HepG2 (cell line): ENCODE measurements around the gene TCF12. TPM values are rescaled to one million over a fixed set of nuclear protein-coding genes. Genes with fewer than 3 reads are reported as not detected.
A peak's percentile ranks its signal among the peaks of the same experiment; 100 is the strongest.

Experiments used
- ATAC-seq: fragments of 200-7000 bp; cut with Tn5 transposase; 3 replicates; pipeline ENCODE4 v1.9.1; 2020; ENCODE audit warnings: mild to moderate bottlenecking, moderate library complexity
- BruUV-seq: library from RNA; stranded (reverse); fragments of 400-500 nt; replicated peaks from 2 replicates; lab custom pipeline; 2021; lab: Mats Ljungman, UMichigan
- CTCF ChIA-PET: fragments of 300-600 bp; formaldehyde crosslinking; extraction: SDS; loops from one replicate; lab custom pipeline; 2021; ENCODE audit warnings: low total read pairs, inconsistent platforms, low intra/inter-chr PET ratio; lab: Yijun Ruan, JAX
- POLR2A ChIA-PET: fragments of 350-600 bp; sonication (Branson Sonifier 250); formaldehyde crosslinking; loops from one replicate; lab custom pipeline; 2020; ENCODE audit warnings: antibody characterized with exemption, inconsistent platforms; lab: Yijun Ruan, JAX
- DNase-seq: peaks from one replicate; pipeline ENCODE4 v3.0.0-alpha.2; 2015; ENCODE audit warnings: low spot score
- FAIRE-seq: peaks from 3 replicates; lab custom pipeline; 2011; peaks lifted over from hg19 to GRCh38; lab: Jason Lieb, UNC
- H2AFZ ChIP-seq: one replicate; pipeline ENCODE4 v1.6.1; 2011; ENCODE audit warnings: low read length, inconsistent platforms
- H3K27ac ChIP-seq: fragments of 300-600 bp; 3 replicates; pipeline ENCODE4 v1.8.0; 2011; ENCODE audit warnings: mixed run types, mild to moderate bottlenecking, mixed read lengths, low read length, inconsistent platforms; ENCODE audit not compliant: insufficient read depth; ENCODE audit errors: extremely low read length
- H3K27me3 ChIP-seq, 2 experiments: fragments of 200-600 bp in 1 of 2; 2 replicates in 1 of 2; 3 replicates in 1 of 2; pipeline versions ENCODE4 v1.6.0 to v1.8.0; 2011; ENCODE audit warnings: low read length in 2 of 2, mild to moderate bottlenecking in 2 of 2, moderate library complexity in 2 of 2, inconsistent platforms in 1 of 2; ENCODE audit not compliant: insufficient read depth in 2 of 2, control insufficient read depth in 1 of 2
- H3K36me3 ChIP-seq, 2 experiments: fragments of 200-600 bp in 1 of 2; replicated peaks in 1 of 2; 2 replicates in 1 of 2; 3 replicates in 1 of 2; pipeline versions ENCODE4 v1.5.1 to v1.8.0; 2011; ENCODE audit warnings: low read length in 2 of 2, inconsistent platforms in 1 of 2; ENCODE audit not compliant: insufficient read depth in 2 of 2, control insufficient read depth in 1 of 2
- H3K4me1 ChIP-seq: 2 replicates; pipeline ENCODE4 v1.5.1; 2012; ENCODE audit warnings: low read length, inconsistent platforms; ENCODE audit not compliant: insufficient read depth
- H3K4me2 ChIP-seq: 2 replicates; pipeline ENCODE4 v1.6.0; 2011; ENCODE audit warnings: low read depth, low read length, inconsistent platforms
- H3K4me3 ChIP-seq, 3 experiments: fragments of 200-600 bp in 1 of 3; sonication (generic), shearing (Covaris generic) in 1 of 3; replicated peaks in 1 of 3; 2 replicates each; pipeline ENCODE4 v1.5.1; 2011 to 2016; ENCODE audit warnings: low read length in 3 of 3, inconsistent platforms in 2 of 3, low read depth in 2 of 3, mild to moderate bottlenecking in 2 of 3, control low read depth in 1 of 3, mixed read lengths in 1 of 3; ENCODE audit not compliant: insufficient read depth in 1 of 3
- H3K79me2 ChIP-seq: one replicate; pipeline ENCODE4 v1.6.1; 2011; ENCODE audit warnings: low read length, inconsistent platforms; ENCODE audit not compliant: insufficient read depth
- H3K9ac ChIP-seq: 2 replicates; pipeline ENCODE4 v1.6.0; 2011; ENCODE audit warnings: mild to moderate bottlenecking, low read depth, low read length, inconsistent platforms; ENCODE audit not compliant: insufficient read depth
- H3K9me3 ChIP-seq: 2 replicates; pipeline ENCODE4 v1.5.1; 2012; ENCODE audit warnings: mild to moderate bottlenecking, low read length
- H4K20me1 ChIP-seq: 2 replicates; pipeline ENCODE4 v1.6.0; 2011; ENCODE audit warnings: inconsistent platforms, mild to moderate bottlenecking, low read length, moderate library complexity; ENCODE audit not compliant: insufficient read depth
- CEBPB ChIP-seq: IDR thresholded peaks from 2 replicates; pipeline ENCODE4 v1.6.1; 2011; ENCODE audit warnings: low read depth, low read length, improper control_type of control experiment, borderline replicate concordance
- GABPA ChIP-seq, 2 experiments: IDR thresholded peaks; 2 replicates each; pipeline ENCODE4 v1.6.1; 2011 to 2016; ENCODE audit warnings: low read depth in 2 of 2, low read length in 1 of 2, missing biosample characterization in 1 of 2, missing genetic modification characterization in 1 of 2
- PTBP1 ChIP-seq: fragments of 200-400 bp; formaldehyde crosslinking; IDR thresholded peaks from 2 replicates; pipeline ENCODE4 v1.6.1; 2018; ENCODE audit warnings: low read length, low read depth; ENCODE audit not compliant: poor library complexity, severe bottlenecking
- SMAD9 ChIP-seq: sonication (generic); formaldehyde crosslinking; IDR thresholded peaks from 2 replicates; pipeline ENCODE4 v1.5.1; 2020; ENCODE audit warnings: mild to moderate bottlenecking, missing genetic modification reagents
- SP5 ChIP-seq: IDR thresholded peaks from 2 replicates; pipeline ENCODE4 v1.6.1; 2016; ENCODE audit warnings: low read depth, borderline replicate concordance
- STAG1 ChIP-seq: sonication (generic); formaldehyde crosslinking; IDR thresholded peaks from 2 replicates; pipeline ENCODE4 v1.4.0; 2020; ENCODE audit warnings: missing genetic modification reagents
- TOE1 ChIP-seq: sonication (generic); formaldehyde crosslinking; IDR thresholded peaks from 2 replicates; pipeline ENCODE4 v1.4.0; 2020; ENCODE audit warnings: mild to moderate bottlenecking, missing genetic modification reagents
- ZBTB14 ChIP-seq: sonication (generic); formaldehyde crosslinking; IDR thresholded peaks from 2 replicates; pipeline ENCODE4 v1.4.0; 2020; ENCODE audit warnings: missing genetic modification reagents
- ZMYM3 ChIP-seq: sonication (generic); formaldehyde crosslinking; IDR thresholded peaks from 2 replicates; pipeline ENCODE4 v1.5.1; 2020; ENCODE audit warnings: mild to moderate bottlenecking, missing genetic modification reagents
- ZNF713 ChIP-seq: sonication (generic); formaldehyde crosslinking; IDR thresholded peaks from 2 replicates; pipeline ENCODE4 v1.4.0; 2020; ENCODE audit warnings: mild to moderate bottlenecking, missing genetic modification reagents
- ZNF773 ChIP-seq: sonication (generic); formaldehyde crosslinking; IDR thresholded peaks from 2 replicates; pipeline ENCODE4 v1.4.0; 2020; ENCODE audit warnings: missing genetic modification reagents, borderline replicate concordance
- WGBS: methylation state at CpG from one replicate; pipeline ENCODE4 v1.1.6; 2017; ENCODE audit warnings: low lambda C conversion rate; 5-methylcytosine and 5-hydroxymethylcytosine counted together
- in situ Hi-C: cut with HindIII; loops from 2 replicates; pipeline ENCODE4 v1.10.0; 2017; ENCODE audit warnings: low pct_unique_long_range_greater_than_20kb; ENCODE audit not compliant: extremely low pct_ligation_motif_present
- intact Hi-C: fragments of 100-400 bp; cut with micrococcal nuclease; formaldehyde crosslinking; loops from one replicate; pipeline ENCODE4 v1.10.0; 2022; ENCODE audit not compliant: unreplicated experiment
- polyA plus RNA-seq, 8 experiments: library from polyadenylated mRNA; depleted of rRNA in 3 of 8; stranded (reverse) in 7 of 8; unstranded in 1 of 8; fragments of >200 nt; fragmentation: Illumina TruSeq in 4 of 8; extraction: Trizol in 4 of 8; gene quantifications; 2 replicates each; pipeline versions ENCODE4 v1.2.1 to v1.2.3, GENCODE V29; 2011 to 2016; ENCODE audit warnings: low read depth in 4 of 8, missing spikeins in 1 of 8, mixed read lengths in 1 of 8; ENCODE audit not compliant: insufficient read depth in 1 of 8
- total RNA-seq, 5 experiments: library from RNA; depleted of rRNA; stranded (reverse); fragments of >200 nt; fragmentation: Illumina TruSeq; extraction: Trizol; gene quantifications; 2 replicates each; pipeline ENCODE4 v1.2.3, GENCODE V29; 2016; ENCODE audit warnings: low read depth in 1 of 5

Gene TCF12
- total and polyA plus RNA-seq, 2 of the 13 experiments (the other 11 are each of a cell fraction or from before 2014, with no cell fraction given), result 48.6 to 51.1 TPM

GRCh38 chr15:57143511-57144078 lies 225.2 kb downstream of the TCF12 start:
- Histone ChIP-seq H3K9me3 (no peaks in the 10 kb centered on the region), H4K20me1 (no peaks in the 10 kb centered on the region), H3K4me2 (no peak overlapping the region), H3K9ac (no peak overlapping the region), H3K27me3 (no peaks in the 10 kb centered on the region), H3K36me3 (no peaks in the 10 kb centered on the region), H3K79me2 (no peaks in the 10 kb centered on the region), H3K4me3 (no peak overlapping the region), H3K4me1 (no peaks in the 10 kb centered on the region), H2AFZ (no peak overlapping the region), H3K27ac (no peak overlapping the region)
- no peak for FAIRE-seq
- WGBS, result 90% methylated on average over 1 of the region's 1 CpG
- no TSS peak for BruUV-seq
- no peak for DNase-seq
- in situ Hi-C loops, result no loop called here
- ATAC-seq, result no peak
- intact Hi-C loops, result loop anchor here (10.0 kb wide), 1 partner anchor 191 kb away; no protein-coding TSS in a partner anchor
- TF ChIP-seq ZMYM3, result no peak
- TF ChIP-seq STAG1 (CRISPR knock-in tag), result no peak
- no peak for TF ChIP-seq SMAD9 (CRISPR knock-in tag)
- TF ChIP-seq PTBP1, result no peak
- no peak for TF ChIP-seq SP5 (CRISPR knock-in tag)
- TF ChIP-seq TOE1, result no peak
- no peak for TF ChIP-seq ZNF713 (CRISPR knock-in tag)
- no peak for TF ChIP-seq GABPA (IDR thresholded peaks at IDR 0.05; ENCODE audit: low read depth, low read length)
- no peak for TF ChIP-seq GABPA (CRISPR knock-in tag; IDR thresholded peaks at IDR 0.05; ENCODE audit: low read depth)
- ChIA-PET CTCF (no interaction called here), POLR2A (no interaction called here)

- in situ Hi-C loops, result no loop called here
- no peaks in the 10 kb centered on the region for H4K20me1 ChIP-seq
- ATAC-seq (no peak), DNase-seq (no peak), FAIRE-seq (peak; percentile 21)
- no peaks in the 10 kb centered on the region for H3K27me3 ChIP-seq
- intact Hi-C loops, result loop anchor here (10.0 kb wide), 1 partner anchor 190 kb away; no protein-coding TSS in a partner anchor
- POLR2A ChIA-PET, result no interaction called here
- H3K9me3 ChIP-seq, result no peaks in the 10 kb centered on the region
- no TSS peak for BruUV-seq
- TF ChIP-seq CEBPB (peak; percentile 14; the same call in 1 of the 2 replicates), ZNF773 (CRISPR knock-in tag) (no peak), ZBTB14 (CRISPR knock-in tag) (no peak)
- H3K4me3 ChIP-seq, result no peak overlapping the region
- no peak overlapping the region for H3K27ac ChIP-seq
- CTCF ChIA-PET, result no interaction called here
- H3K4me2 ChIP-seq, result no peak overlapping the region
- no peak overlapping the region for H3K9ac ChIP-seq
- no peaks in the 10 kb centered on the region for H3K36me3 ChIP-seq
- no peaks in the 10 kb centered on the region for H3K4me1 ChIP-seq
- no peaks in the 10 kb centered on the region for H3K79me2 ChIP-seq
- no peak overlapping the region for H2AFZ ChIP-seq
- 79% methylated on average over 5 of the region's 5 CpGs for WGBS
These were observed 226.0 kb downstream of the TCF12 start for GRCh38 chr15:57144448-57144847.
